DOHH2 (cell line): ENCODE measurements around the gene CREB5.
A peak's percentile ranks its signal among the peaks of the same experiment; 100 is the strongest.

Source experiments
- H3F3A ChIP-seq: fragments of 200-600 bp; sonication (generic), shearing (Covaris generic); 2 replicates; pipeline ENCODE4 v1.6.0; 2016; ENCODE audit warnings: antibody characterized with exemption, mild to moderate bottlenecking; ENCODE audit not compliant: control insufficient read depth, insufficient read depth
- H3K27ac ChIP-seq: fragments of 200-600 bp; sonication (generic); 2 replicates; pipeline ENCODE4 v1.5.1; 2014; ENCODE audit warnings: low read depth, mild to moderate bottlenecking, low read length, moderate library complexity
- H3K27me3 ChIP-seq: fragments of 200-600 bp; sonication (generic); 2 replicates; pipeline ENCODE4 v1.6.1; 2014; ENCODE audit warnings: mild to moderate bottlenecking, low read length, mixed read lengths; ENCODE audit not compliant: control insufficient read depth
- H3K36me3 ChIP-seq: fragments of 200-600 bp; sonication (generic); 2 replicates; pipeline ENCODE4 v1.6.1; 2014; ENCODE audit warnings: mild to moderate bottlenecking, low read length, moderate library complexity, mixed read lengths; ENCODE audit not compliant: control insufficient read depth
- H3K4me1 ChIP-seq: fragments of 200-600 bp; sonication (generic); 2 replicates; pipeline ENCODE4 v1.6.1; 2014; ENCODE audit warnings: mild to moderate bottlenecking, low read length, mixed read lengths; ENCODE audit not compliant: control insufficient read depth
- H3K4me2 ChIP-seq: fragments of 200-600 bp; sonication (generic); 2 replicates; pipeline ENCODE4 v1.6.0; 2014; ENCODE audit warnings: mild to moderate bottlenecking, low read length, moderate library complexity
- H3K4me3 ChIP-seq: fragments of 200-600 bp; sonication (generic); 2 replicates; pipeline ENCODE4 v1.5.1; 2014; ENCODE audit warnings: mild to moderate bottlenecking, low read length, mixed read lengths
- H3K79me2 ChIP-seq: fragments of 200-600 bp; sonication (generic); 2 replicates; pipeline ENCODE4 v1.6.1; 2014; ENCODE audit warnings: mild to moderate bottlenecking, low read length, mixed read lengths; ENCODE audit not compliant: control insufficient read depth
- H3K9me2 ChIP-seq: fragments of 200-600 bp; sonication (generic); replicated peaks from 2 replicates; pipeline ENCODE4 v1.6.1; 2014; ENCODE audit warnings: mild to moderate bottlenecking, low read length, mixed read lengths; ENCODE audit not compliant: control insufficient read depth
- H3K9me3 ChIP-seq: fragments of 200-600 bp; sonication (generic); 2 replicates; pipeline ENCODE4 v1.6.1; 2014; ENCODE audit warnings: antibody characterized with exemption, low read length, mixed read lengths; ENCODE audit not compliant: control insufficient read depth, insufficient read depth
- H4K20me1 ChIP-seq: fragments of 200-600 bp; sonication (generic); 2 replicates; pipeline ENCODE4 v1.6.0; 2014; ENCODE audit warnings: low read depth, mild to moderate bottlenecking, antibody characterized with exemption, low read length, moderate library complexity; ENCODE audit not compliant: control insufficient read depth, insufficient read depth
- CTCF ChIP-seq: fragments of 200-600 bp; sonication (generic); IDR thresholded peaks from one replicate; pipeline ENCODE4 v1.5.1; 2014; ENCODE audit warnings: antibody characterized with exemption, mild to moderate bottlenecking, low read depth, low read length; ENCODE audit not compliant: poor library complexity, severe bottlenecking
- EZH2phosphoT487 ChIP-seq: fragments of 200-600 bp; sonication (generic); IDR thresholded peaks from 2 replicates; pipeline ENCODE4 v1.6.1; 2017; ENCODE audit warnings: borderline replicate concordance, mild to moderate bottlenecking, antibody characterized with exemption, low read length, moderate library complexity, mixed read lengths

Gene CREB5

GRCh38 chr7:28854750-28855074 lies 442.4 kb downstream of the CREB5 start:
- Histone ChIP-seq H3K4me3 (no peak overlapping the region), H3K27ac (no peak overlapping the region), H3F3A (no peaks in the 10 kb centered on the region), H3K4me1 (peaks cover 7% of the 10 kb centered on the region), H3K4me2 (peak overlapping the region; percentile 77; the same call in 1 of the 2 replicates), H3K36me3 (no peaks in the 10 kb centered on the region), H3K9me2 (no peaks in the 10 kb centered on the region), H3K27me3 (peaks cover 58% of the 10 kb centered on the region), H3K9me3 (no peaks in the 10 kb centered on the region), H3K79me2 (no peaks in the 10 kb centered on the region), H4K20me1 (no peaks in the 10 kb centered on the region)
- TF ChIP-seq EZH2phosphoT487 (no peak), CTCF (no peak)

GRCh38 chr7:28855538-28856217 lies 443.4 kb downstream of the CREB5 start:
- Histone ChIP-seq H4K20me1 (no peaks in the 10 kb centered on the region), H3K4me1 (peaks cover 7% of the 10 kb centered on the region), H3K27me3 (peaks cover 58% of the 10 kb centered on the region), H3K9me3 (no peaks in the 10 kb centered on the region), H3F3A (no peaks in the 10 kb centered on the region), H3K27ac (no peak overlapping the region), H3K79me2 (no peaks in the 10 kb centered on the region), H3K4me2 (no peak overlapping the region), H3K9me2 (no peaks in the 10 kb centered on the region), H3K36me3 (no peaks in the 10 kb centered on the region), H3K4me3 (no peak overlapping the region)
- TF ChIP-seq CTCF (no peak), EZH2phosphoT487 (no peak)

GRCh38 chr7:28856656-28857055 lies 444.3 kb downstream of the CREB5 start:
- no peak overlapping the region for H3K4me2 ChIP-seq
- no peaks in the 10 kb centered on the region for H3K9me2 ChIP-seq
- peaks cover 7% of the 10 kb centered on the region for H3K4me1 ChIP-seq
- no peak overlapping the region for H3K4me3 ChIP-seq
- TF ChIP-seq CTCF (no peak), EZH2phosphoT487 (no peak)
- H3K79me2 ChIP-seq, result no peaks in the 10 kb centered on the region
- peaks cover 48% of the 10 kb centered on the region for H3K27me3 ChIP-seq
- H4K20me1 ChIP-seq, result no peaks in the 10 kb centered on the region
- no peaks in the 10 kb centered on the region for H3K36me3 ChIP-seq
- no peaks in the 10 kb centered on the region for H3F3A ChIP-seq
- no peak overlapping the region for H3K27ac ChIP-seq
- H3K9me3 ChIP-seq, result no peaks in the 10 kb centered on the region
